ENCODE results near the gene EPN2. TPM values are rescaled to one million over a fixed set of nuclear protein-coding genes. Genes with fewer than 3 reads are reported as not detected.

EPN2 gene
- total RNA-seq, 6 experiments from 2014 or later, result 6.6 to 18.1 (median 11.4) TPM

DNA sequence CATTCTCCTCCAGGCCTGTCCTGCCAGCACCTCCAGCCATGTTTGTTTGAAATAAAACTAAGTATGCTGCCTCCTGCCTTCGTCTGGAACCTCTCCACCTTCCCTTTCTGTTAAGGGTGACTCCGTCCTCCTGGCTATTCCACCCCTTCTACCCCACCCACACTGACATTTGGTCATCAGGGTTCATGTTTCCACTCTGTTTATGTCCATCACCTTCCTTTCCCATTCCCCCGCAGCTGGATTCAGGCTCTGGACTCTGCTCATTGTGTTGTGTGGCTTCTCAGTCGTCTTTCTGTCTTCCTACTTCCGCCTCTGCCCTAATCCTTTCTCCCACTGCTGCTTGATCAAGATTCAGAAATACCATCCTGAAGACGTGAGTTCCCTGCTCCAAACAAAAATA is 28.6 kb downstream of the EPN2 start:
- WGBS (ENCODE audit: insufficient coverage, low coverage, low lambda C conversion rate, missing lambda C conversion rate), result 90% methylated on average over 6 of the region's 6 CpGs
- ATAC-seq (no peak), DNase-seq (no peak)
- intact Hi-C loops (cut with DNase I), result no loop called here
- Histone ChIP-seq H3K27ac (no peak overlapping the region), H3K27me3 (no peaks in the 10 kb centered on the region), H3K9me3 (no peaks in the 10 kb centered on the region), H3K4me1 (peaks cover 0 to 30% (median 14%) of the 10 kb centered on the region in 4 donors), H3K36me3 (no peaks in the 10 kb centered on the region), H3K4me3 (no peak overlapping the region)
- TF ChIP-seq, protein P1, sequence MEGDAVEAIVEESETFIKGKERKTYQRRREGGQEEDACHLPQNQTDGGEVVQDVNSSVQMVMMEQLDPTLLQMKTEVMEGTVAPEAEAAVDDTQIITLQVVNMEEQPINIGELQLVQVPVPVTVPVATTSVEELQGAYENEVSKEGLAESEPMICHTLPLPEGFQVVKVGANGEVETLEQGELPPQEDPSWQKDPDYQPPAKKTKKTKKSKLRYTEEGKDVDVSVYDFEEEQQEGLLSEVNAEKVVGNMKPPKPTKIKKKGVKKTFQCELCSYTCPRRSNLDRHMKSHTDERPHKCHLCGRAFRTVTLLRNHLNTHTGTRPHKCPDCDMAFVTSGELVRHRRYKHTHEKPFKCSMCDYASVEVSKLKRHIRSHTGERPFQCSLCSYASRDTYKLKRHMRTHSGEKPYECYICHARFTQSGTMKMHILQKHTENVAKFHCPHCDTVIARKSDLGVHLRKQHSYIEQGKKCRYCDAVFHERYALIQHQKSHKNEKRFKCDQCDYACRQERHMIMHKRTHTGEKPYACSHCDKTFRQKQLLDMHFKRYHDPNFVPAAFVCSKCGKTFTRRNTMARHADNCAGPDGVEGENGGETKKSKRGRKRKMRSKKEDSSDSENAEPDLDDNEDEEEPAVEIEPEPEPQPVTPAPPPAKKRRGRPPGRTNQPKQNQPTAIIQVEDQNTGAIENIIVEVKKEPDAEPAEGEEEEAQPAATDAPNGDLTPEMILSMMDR (IDR thresholded peaks at IDR 0.05), result no peak

DNA sequence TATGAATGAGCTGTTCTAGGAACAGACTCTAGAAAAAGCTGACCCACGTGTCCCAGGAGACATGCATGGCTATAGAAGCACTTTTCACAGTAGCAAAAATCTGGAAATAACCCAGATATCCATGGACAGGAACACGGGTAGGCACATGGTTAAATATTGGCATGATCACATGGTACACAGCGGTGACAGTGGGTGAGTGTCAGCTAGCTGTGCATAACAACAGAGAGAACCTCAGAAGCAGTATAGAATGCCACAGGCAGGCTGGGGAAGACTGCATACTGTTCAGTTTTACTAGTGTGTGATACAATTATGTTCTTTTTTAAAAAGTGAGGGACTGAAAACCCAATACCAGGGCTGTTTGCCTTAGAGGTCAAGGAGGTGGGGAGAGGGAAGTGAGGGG is 31.4 kb downstream of the EPN2 start:
- no peaks in the 10 kb centered on the region for H3K27me3 ChIP-seq
- ATAC-seq (peak; percentile 54 to 68 (median 61)), DNase-seq (no peak)
- H3K9me3 ChIP-seq, result no peaks in the 10 kb centered on the region
- no peak for TF ChIP-seq POLR2A (IDR thresholded peaks at IDR 0.05)
- TF ChIP-seq, protein P1 (IDR thresholded peaks at IDR 0.05), result no peak
- no peak overlapping the region for H3K4me3 ChIP-seq
- peaks cover 0 to 32% (median 16%) of the 10 kb centered on the region in 4 donors for H3K4me1 ChIP-seq
- intact Hi-C loops (cut with DNase I), result no loop called here
- WGBS (ENCODE audit: insufficient coverage, low coverage, low lambda C conversion rate, missing lambda C conversion rate), result 17% methylated on average over 3 of the region's 3 CpGs
- H3K36me3 ChIP-seq, result no peaks in the 10 kb centered on the region
- peak overlapping the region; percentile 20 to 62 (median 55) for H3K27ac ChIP-seq

DNA sequence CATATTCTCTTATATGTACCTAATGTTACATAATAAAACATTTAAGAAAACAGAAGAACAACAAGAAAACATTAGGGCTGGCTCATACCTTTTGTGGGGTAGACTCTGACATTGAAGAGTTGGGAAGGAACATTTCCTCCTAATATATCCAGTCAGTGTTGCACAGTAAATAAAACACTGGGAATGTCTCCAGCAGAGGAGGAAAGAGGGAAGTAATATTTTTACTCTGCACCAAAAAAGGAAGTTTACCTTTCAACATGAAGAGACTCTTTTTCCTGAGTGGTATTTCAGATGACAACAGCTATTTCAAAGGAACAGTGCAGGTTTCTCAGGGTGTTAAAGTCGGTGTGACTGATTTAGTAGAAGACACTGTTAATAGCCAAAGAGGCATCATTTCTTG is 31.9 kb downstream of the EPN2 start:
- Histone ChIP-seq H3K36me3 (no peaks in the 10 kb centered on the region), H3K9me3 (no peaks in the 10 kb centered on the region), H3K27me3 (no peaks in the 10 kb centered on the region), H3K4me1 (peaks cover 0 to 32% (median 16%) of the 10 kb centered on the region in 4 donors), H3K27ac (peak overlapping the region; percentile 20 to 62 (median 55)), H3K4me3 (no peak overlapping the region)
- no peak for DNase-seq
- 29% methylated on average over 1 of the region's 1 CpG for WGBS (ENCODE audit: insufficient coverage, low coverage, low lambda C conversion rate, missing lambda C conversion rate)
- no peak for TF ChIP-seq POLR2A (IDR thresholded peaks at IDR 0.05)
- TF ChIP-seq, protein P1 (IDR thresholded peaks at IDR 0.05), result no peak
- intact Hi-C loops (cut with DNase I), result no loop called here
- ATAC-seq, result peak; percentile 55 to 82 (median 64)

DNA sequence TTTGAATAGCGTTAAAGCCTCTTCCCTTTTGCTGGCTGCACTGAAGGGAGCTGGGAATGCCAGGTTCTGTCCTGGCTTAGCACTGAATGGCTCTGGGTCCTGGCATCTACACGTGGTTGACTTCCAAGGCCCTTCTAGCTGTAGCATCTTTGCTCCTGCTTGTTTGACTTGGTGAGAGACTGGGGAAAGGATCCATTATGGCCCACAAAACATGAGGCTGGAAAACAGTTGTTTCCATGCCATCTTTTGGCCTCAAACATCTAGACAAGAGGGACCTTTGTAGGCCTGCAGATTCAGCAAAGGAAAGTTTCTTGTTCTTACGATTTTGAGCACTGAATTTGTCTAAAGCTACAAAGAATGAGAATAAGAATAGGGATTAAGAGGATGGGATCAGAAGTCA is 32.5 kb downstream of the EPN2 start:
- peak overlapping the region in 2 of 3 donors; percentile 37 to 62 for H3K27ac ChIP-seq
- DNase-seq (no peak), ATAC-seq (no peak)
- H3K4me3 ChIP-seq, result no peak overlapping the region
- intact Hi-C loops (cut with DNase I), result no loop called here
- 61% methylated on average over 3 of the region's 3 CpGs for WGBS (ENCODE audit: insufficient coverage, low coverage, low lambda C conversion rate, missing lambda C conversion rate)
- peaks cover 0 to 32% (median 16%) of the 10 kb centered on the region in 4 donors for H3K4me1 ChIP-seq
- H3K27me3 ChIP-seq, result no peaks in the 10 kb centered on the region
- no peaks in the 10 kb centered on the region for H3K9me3 ChIP-seq
- TF ChIP-seq, protein P1 (IDR thresholded peaks at IDR 0.05), result no peak
- no peak for TF ChIP-seq POLR2A (IDR thresholded peaks at IDR 0.05)
- no peaks in the 10 kb centered on the region for H3K36me3 ChIP-seq

DNA sequence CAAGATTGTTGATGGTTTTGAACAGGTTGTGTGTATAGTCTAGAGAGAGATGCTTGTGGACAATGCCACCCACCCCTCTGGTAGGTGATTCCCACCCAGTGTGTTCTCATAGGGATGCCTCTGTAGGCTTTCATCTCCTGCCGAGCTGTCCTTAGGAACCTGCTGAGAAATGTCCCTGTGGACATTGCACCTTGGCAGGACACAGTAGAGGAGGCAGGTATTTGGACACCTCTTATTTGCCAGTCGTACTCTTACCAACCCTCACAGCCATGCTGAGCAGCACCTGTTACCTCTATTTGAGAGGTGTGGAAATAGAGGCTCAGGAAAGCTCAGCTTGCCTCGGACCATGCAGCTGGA is 33.2 kb downstream of the EPN2 start:
- peak; percentile 55 to 91 (median 80) for ATAC-seq
- H3K4me3 ChIP-seq, result no peak overlapping the region
- peak in 1 of 3 donors; percentile 64 for DNase-seq
- TF ChIP-seq POLR2A (IDR thresholded peaks at IDR 0.05), result no peak
- TF ChIP-seq, protein P1 (IDR thresholded peaks at IDR 0.05), result no peak
- no peaks in the 10 kb centered on the region for H3K27me3 ChIP-seq
- intact Hi-C loops (cut with DNase I), result no loop called here
- WGBS (ENCODE audit: insufficient coverage, low coverage, low lambda C conversion rate, missing lambda C conversion rate), result 19% methylated on average over 3 of the region's 3 CpGs
- peaks cover 0 to 32% (median 16%) of the 10 kb centered on the region in 4 donors for H3K4me1 ChIP-seq
- peak overlapping the region in 1 of 3 donors; percentile 37 for H3K27ac ChIP-seq
- H3K9me3 ChIP-seq, result no peaks in the 10 kb centered on the region
- no peaks in the 10 kb centered on the region for H3K36me3 ChIP-seq

Measured in right lobe of liver (tissue), 6 donors.